ENCODE results near the gene DYNLT3.
A peak's percentile ranks its signal among the peaks of the same experiment; 100 is the strongest.

Gene DYNLT3

GRCh38 chrX:37871626-37872302, 24.4 kb upstream of the DYNLT3 start:
- Histone ChIP-seq H3K27me3 (ENCODE audit: control insufficient read depth in 1 of 2, insufficient read depth in 1 of 2, low read length in 2 of 2) (no peaks in the 10 kb centered on the region), H2BK15ac (ENCODE audit: low read depth, poor library complexity, severe bottlenecking) (no peak overlapping the region), H2BK5ac (ENCODE audit: low read depth, low read length, poor library complexity, severe bottlenecking) (no peak overlapping the region), H4K91ac (ENCODE audit: low read length) (no peak overlapping the region), H2BK120ac (ENCODE audit: low read depth, low read length) (no peak overlapping the region), H3K18ac (ENCODE audit: low read depth in 1 of 2, low read length in 2 of 2) (no peak overlapping the region), H3K79me1 (replicated peaks; ENCODE audit: low read length, poor library complexity, severe bottlenecking) (no peaks in the 10 kb centered on the region), H3K23ac (ENCODE audit: low read length in 2 of 2) (no peak overlapping the region), H3K27ac (ENCODE audit: low read length, poor library complexity, severe bottlenecking) (peak overlapping the region; percentile 90), H3K4me3 (ENCODE audit: insufficient read depth in 1 of 2, low read depth in 1 of 2, low read length in 2 of 2) (no peak overlapping the region), H3K9me3 (ENCODE audit: control insufficient read depth, low read length) (no peaks in the 10 kb centered on the region), H3K14ac (ENCODE audit: low read length in 2 of 2) (no peak overlapping the region), H2AFZ (ENCODE audit: low read depth, low read length) (no peak overlapping the region), H3K4ac (ENCODE audit: low read depth in 1 of 2, low read length in 2 of 2) (no peak overlapping the region), H3K9ac (ENCODE audit: low read length) (peak overlapping the region; percentile 27), H4K8ac (ENCODE audit: low read length) (no peak overlapping the region), H3K36me3 (ENCODE audit: control insufficient read depth in 1 of 2, insufficient read depth in 2 of 2, low read depth in 1 of 2, low read length in 2 of 2) (no peaks in the 10 kb centered on the region), H3K4me2 (ENCODE audit: low read length, poor library complexity, severe bottlenecking) (no peak overlapping the region), H2AK5ac (ENCODE audit: low read length, severe bottlenecking) (no peak overlapping the region), H3K4me1 (ENCODE audit: control insufficient read depth, insufficient read depth, low read depth, low read length) (no peaks in the 10 kb centered on the region), H2BK12ac (ENCODE audit: low read length in 2 of 2) (no peak overlapping the region)
- WGBS = 6% methylated on average over 2 of the region's 4 CpGs
- peak; percentile 87 for DNase-seq

- Histone ChIP-seq H3K18ac (ENCODE audit: low read depth in 1 of 2, low read length in 2 of 2) (no peak overlapping the region), H4K91ac (ENCODE audit: low read length) (no peak overlapping the region), H3K79me1 (replicated peaks; ENCODE audit: low read length, poor library complexity, severe bottlenecking) (no peaks in the 10 kb centered on the region), H2BK5ac (ENCODE audit: low read depth, low read length, poor library complexity, severe bottlenecking) (no peak overlapping the region), H4K8ac (ENCODE audit: low read length) (no peak overlapping the region), H3K4ac (ENCODE audit: low read depth in 1 of 2, low read length in 2 of 2) (no peak overlapping the region), H3K4me2 (ENCODE audit: low read length, poor library complexity, severe bottlenecking) (no peak overlapping the region), H3K27ac (ENCODE audit: low read length, poor library complexity, severe bottlenecking) (no peak overlapping the region), H3K9me3 (ENCODE audit: control insufficient read depth, low read length) (no peaks in the 10 kb centered on the region), H2AFZ (ENCODE audit: low read depth, low read length) (no peak overlapping the region), H3K36me3 (ENCODE audit: control insufficient read depth in 1 of 2, insufficient read depth in 2 of 2, low read depth in 1 of 2, low read length in 2 of 2) (no peaks in the 10 kb centered on the region), H2BK12ac (ENCODE audit: low read length in 2 of 2) (no peak overlapping the region), H3K4me3 (ENCODE audit: insufficient read depth in 1 of 2, low read depth in 1 of 2, low read length in 2 of 2) (no peak overlapping the region), H3K27me3 (ENCODE audit: control insufficient read depth in 1 of 2, insufficient read depth in 1 of 2, low read length in 2 of 2) (peaks cover 0 to 7% of the 10 kb centered on the region in 2 experiments), H2BK15ac (ENCODE audit: low read depth, poor library complexity, severe bottlenecking) (no peak overlapping the region), H3K9ac (ENCODE audit: low read length) (no peak overlapping the region), H3K4me1 (ENCODE audit: control insufficient read depth, insufficient read depth, low read depth, low read length) (no peaks in the 10 kb centered on the region), H3K14ac (ENCODE audit: low read length in 2 of 2) (no peak overlapping the region), H2BK120ac (ENCODE audit: low read depth, low read length) (no peak overlapping the region), H3K23ac (ENCODE audit: low read length in 2 of 2) (no peak overlapping the region), H2AK5ac (ENCODE audit: low read length, severe bottlenecking) (no peak overlapping the region)
- 91% methylated on average over 3 of the region's 3 CpGs for WGBS
- DNase-seq = no peak
Observed at GRCh38 chrX:37867536-37868153, 20.3 kb upstream of the DYNLT3 start.

GRCh38 chrX:37863728-37864127, 16.4 kb upstream of the DYNLT3 start:
- Histone ChIP-seq H2BK120ac (ENCODE audit: low read depth, low read length) (no peak overlapping the region), H3K9ac (ENCODE audit: low read length) (no peak overlapping the region), H3K4ac (ENCODE audit: low read depth in 1 of 2, low read length in 2 of 2) (no peak overlapping the region), H3K14ac (ENCODE audit: low read length in 2 of 2) (no peak overlapping the region), H2BK15ac (ENCODE audit: low read depth, poor library complexity, severe bottlenecking) (no peak overlapping the region), H2AK5ac (ENCODE audit: low read length, severe bottlenecking) (no peak overlapping the region), H4K91ac (ENCODE audit: low read length) (no peak overlapping the region), H2BK12ac (ENCODE audit: low read length in 2 of 2) (no peak overlapping the region), H3K4me2 (ENCODE audit: low read length, poor library complexity, severe bottlenecking) (no peak overlapping the region), H3K23ac (ENCODE audit: low read length in 2 of 2) (no peak overlapping the region), H4K8ac (ENCODE audit: low read length) (no peak overlapping the region), H2AFZ (ENCODE audit: low read depth, low read length) (no peak overlapping the region), H3K27ac (ENCODE audit: low read length, poor library complexity, severe bottlenecking) (no peak overlapping the region), H3K18ac (ENCODE audit: low read depth in 1 of 2, low read length in 2 of 2) (no peak overlapping the region), H3K36me3 (ENCODE audit: control insufficient read depth in 1 of 2, insufficient read depth in 2 of 2, low read depth in 1 of 2, low read length in 2 of 2) (no peaks in the 10 kb centered on the region), H3K9me3 (ENCODE audit: control insufficient read depth, low read length) (no peaks in the 10 kb centered on the region), H3K27me3 (ENCODE audit: control insufficient read depth in 1 of 2, insufficient read depth in 1 of 2, low read length in 2 of 2) (peaks cover 0 to 10% of the 10 kb centered on the region in 2 experiments), H3K79me1 (replicated peaks; ENCODE audit: low read length, poor library complexity, severe bottlenecking) (no peaks in the 10 kb centered on the region), H3K4me3 (ENCODE audit: insufficient read depth in 1 of 2, low read depth in 1 of 2, low read length in 2 of 2) (no peak overlapping the region), H3K4me1 (ENCODE audit: control insufficient read depth, insufficient read depth, low read depth, low read length) (no peaks in the 10 kb centered on the region), H2BK5ac (ENCODE audit: low read depth, low read length, poor library complexity, severe bottlenecking) (no peak overlapping the region)
- 53% methylated on average over 1 of the region's 3 CpGs for WGBS
- DNase-seq = no peak

- no peak overlapping the region for H2AK5ac ChIP-seq (ENCODE audit: low read length, severe bottlenecking)
- H2AFZ ChIP-seq (ENCODE audit: low read depth, low read length) = no peak overlapping the region
- peaks cover 0 to 10% of the 10 kb centered on the region in 2 experiments for H3K27me3 ChIP-seq (ENCODE audit: control insufficient read depth in 1 of 2, insufficient read depth in 1 of 2, low read length in 2 of 2)
- H3K4ac ChIP-seq (ENCODE audit: low read depth in 1 of 2, low read length in 2 of 2) = no peak overlapping the region
- H3K4me2 ChIP-seq (ENCODE audit: low read length, poor library complexity, severe bottlenecking) = no peak overlapping the region
- no peak overlapping the region for H4K91ac ChIP-seq (ENCODE audit: low read length)
- no peak overlapping the region for H2BK120ac ChIP-seq (ENCODE audit: low read depth, low read length)
- no peak overlapping the region for H2BK15ac ChIP-seq (ENCODE audit: low read depth, poor library complexity, severe bottlenecking)
- no peak overlapping the region for H3K18ac ChIP-seq (ENCODE audit: low read depth in 1 of 2, low read length in 2 of 2)
- no peaks in the 10 kb centered on the region for H3K36me3 ChIP-seq (ENCODE audit: control insufficient read depth in 1 of 2, insufficient read depth in 2 of 2, low read depth in 1 of 2, low read length in 2 of 2)
- H3K14ac ChIP-seq (ENCODE audit: low read length in 2 of 2) = no peak overlapping the region
- H3K23ac ChIP-seq (ENCODE audit: low read length in 2 of 2) = no peak overlapping the region
- H2BK5ac ChIP-seq (ENCODE audit: low read depth, low read length, poor library complexity, severe bottlenecking) = no peak overlapping the region
- H2BK12ac ChIP-seq (ENCODE audit: low read length in 2 of 2) = no peak overlapping the region
- no peak overlapping the region for H4K8ac ChIP-seq (ENCODE audit: low read length)
- no peak overlapping the region for H3K27ac ChIP-seq (ENCODE audit: low read length, poor library complexity, severe bottlenecking)
- no peaks in the 10 kb centered on the region for H3K9me3 ChIP-seq (ENCODE audit: control insufficient read depth, low read length)
- H3K79me1 ChIP-seq (replicated peaks; ENCODE audit: low read length, poor library complexity, severe bottlenecking) = no peaks in the 10 kb centered on the region
- no peaks in the 10 kb centered on the region for H3K4me1 ChIP-seq (ENCODE audit: control insufficient read depth, insufficient read depth, low read depth, low read length)
- DNase-seq = no peak
- no peak overlapping the region for H3K9ac ChIP-seq (ENCODE audit: low read length)
- no peak overlapping the region for H3K4me3 ChIP-seq (ENCODE audit: insufficient read depth in 1 of 2, low read depth in 1 of 2, low read length in 2 of 2)
Observed at GRCh38 chrX:37862851-37863250, 15.5 kb upstream of the DYNLT3 start.

Data from mesenchymal stem cell (in vitro differentiated cells and primary cell).